Heart right ventricle (tissue), 16 donors: ENCODE data around the gene EIF3J. TPM values are rescaled to one million over a fixed set of nuclear protein-coding genes. Genes with fewer than 3 reads are reported as not detected.
"Not testable (repeated sequence)": the region's sequence is repeated elsewhere in the genome, so short reads cannot be mapped to it uniquely, and the experiment has no call there.

Experiments used
- ATAC-seq, 8 donors: fragments of 200-7000 bp; cut with Tn5 transposase; one replicate each; pipeline ENCODE4 v1.9.1; 2020; ENCODE audit warnings: mild to moderate bottlenecking in 8 of 8, moderate library complexity in 8 of 8, moderate number of reproducible peaks in 1 of 8
- DNase-seq, 2 donors: peaks; one replicate each; pipeline ENCODE4 v3.0.0-alpha.2; 2020
- H3K27ac ChIP-seq, 10 donors: fragments of 200-600 bp; sonication (generic) in 2 of 10; one replicate each; pipeline versions ENCODE4 v1.5.0 to v1.8.0; 2020 to 2022; ENCODE audit warnings: mild to moderate bottlenecking in 3 of 10
- H3K27me3 ChIP-seq, 7 donors: fragments of 200-600 bp; one replicate each; pipeline ENCODE4 v1.8.0; 2021 to 2022; ENCODE audit warnings: mild to moderate bottlenecking in 2 of 7
- H3K36me3 ChIP-seq, 9 donors: fragments of 200-600 bp; sonication (generic) in 1 of 9; one replicate each; pipeline versions ENCODE4 v1.5.0 to v1.8.0; 2020 to 2022; ENCODE audit warnings: mild to moderate bottlenecking in 2 of 9
- H3K4me1 ChIP-seq, 9 donors: fragments of 200-600 bp; sonication (generic) in 1 of 9; one replicate each; pipeline versions ENCODE4 v1.5.0 to v1.8.0; 2020 to 2022; ENCODE audit warnings: mild to moderate bottlenecking in 4 of 9
- H3K4me3 ChIP-seq, 10 donors: fragments of 200-600 bp; sonication (generic) in 2 of 10; one replicate each; pipeline versions ENCODE4 v1.5.0 to v1.8.0; 2020 to 2022; ENCODE audit warnings: mild to moderate bottlenecking in 7 of 10, moderate library complexity in 2 of 10
- H3K9me3 ChIP-seq, 11 donors: fragments of 200-600 bp in 10 of 11; sonication (generic) in 2 of 11; one replicate each; pipeline versions ENCODE4 v1.5.0 to v1.8.0; 2013 to 2022; ENCODE audit warnings: mild to moderate bottlenecking in 2 of 11, control low read depth in 1 of 11, moderate library complexity in 1 of 11
- WGBS, 2 donors: extraction: QIAGEN DNeasy Blood & Tissue Kit; methylation state at CpG; one replicate each; pipeline ENCODE4 v1.1.7; 2013; ENCODE audit warnings: inconsistent platforms in 1 of 2; 5-methylcytosine and 5-hydroxymethylcytosine counted together
- intact Hi-C, 10 donors: fragments of 100-400 bp; cut with DNase I; formaldehyde crosslinking; loops; one replicate each; pipeline versions ENCODE4 v1.11.1 to v1.14.2; 2022
- polyA plus RNA-seq, 2 donors: library from polyadenylated mRNA; stranded (reverse); fragments of 200-250 nt; gene quantifications; one replicate each; pipeline ENCODE4 v1.2.3, GENCODE V29; 2013
- total RNA-seq, 10 donors: library from RNA; stranded (reverse); fragmentation: NEBNext Ultra II Directional in 3 of 10; extraction: Animal tissue kit (Norgen Biotek cat#: 25700) in 3 of 10; gene quantifications; one replicate each; pipeline versions ENCODE4 v1.2.1 to v1.2.4, GENCODE V29; 2021 to 2023
- TF ChIP-seq, protein P1 (sequence below), 9 donors: fragments of 200-600 bp; sonication (generic) in 2 of 9; IDR thresholded peaks; one replicate each; pipeline versions ENCODE4 v1.5.0 to v1.8.0; 2021 to 2022; ENCODE audit warnings: antibody characterized with exemption in 9 of 9, mild to moderate bottlenecking in 5 of 9, moderate library complexity in 1 of 9
- donor health status: Arrhythmogenic right ventricular cardiomyopathy.
- donor health status: ischemic (EF 13 %, LVEDD 7.1; RV severe dilation, severe dysfunction).
- donor health status: healthy with polysubstance abuse.
- donor health status: DM: no; HTN: yes; CAD: no.
- donor health status: DM: no; HTN: no; CAD: no.
- donor health status: ischemic (EF 25% LVEDD 6.9; RV normal size, moderate dysfunction).
- donor health status: ischemic (EF 25% LVEDD 5.7; RV mildly dilated, moderate dysfunction).
- donor health status: healthy.
- donor health status: DM: yes; HTN: yes; CAD: no.
- donor health status: Ischemic cardiomyopathy.
- donor health status: ischemic (EF 35%, LVEDD 5.7; RV mildly dilated, moderate dysfunction).
- donor health status: nonischemic (EF 11% LVEDD 7.7; RV severe dilation, severe dysfunction).
- donor health status: DM: yes; HTN: yes; CAD: no.
- donor health status: PGD.
- donor health status: ischemic (EF 29% LVEDD 5.4; RV normal size, mild dysfunction).
- donor health status: nonischemic (EF 23%, LVEDD 6.1; RV moderate dilation, normal function).

The EIF3J gene
- total and polyA plus RNA-seq, 12 donors, result 30.4 to 105 (median 81.4) TPM

DNA sequence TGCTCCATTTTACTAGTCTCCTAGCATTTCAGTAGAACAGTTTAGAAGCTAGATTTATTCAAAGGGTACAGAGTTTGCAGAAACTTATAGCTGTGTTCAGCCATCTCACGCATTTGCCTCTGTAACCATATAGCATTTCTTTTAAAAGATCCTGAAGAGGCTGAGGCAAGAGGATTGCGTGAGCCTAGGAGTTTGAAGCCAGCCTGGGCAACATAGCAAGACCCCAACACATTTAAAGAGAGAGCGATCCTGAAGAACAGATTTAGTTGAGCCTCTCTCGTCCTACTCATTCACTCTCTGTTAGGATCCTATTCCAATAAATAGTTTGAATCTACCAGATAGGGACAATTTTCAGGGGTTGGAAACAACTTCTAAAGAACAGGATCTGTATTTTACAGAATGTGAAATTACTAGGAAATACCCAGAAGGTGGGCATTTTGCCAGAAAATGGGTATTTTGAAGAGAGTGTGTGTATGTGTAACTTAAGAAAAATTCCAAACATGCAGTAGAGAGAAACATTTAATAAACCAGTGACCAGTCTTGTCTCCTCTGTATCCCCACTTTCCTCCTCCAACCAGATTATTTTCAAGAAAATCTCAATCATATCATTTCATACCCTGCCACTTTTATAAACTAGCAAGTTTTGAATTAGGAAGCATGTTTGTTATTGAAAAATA lies 4.5 kb downstream of the EIF3J start:
- Histone ChIP-seq H3K36me3 (peaks cover 0 to 37% (median 0%) of the 10 kb centered on the region in 9 donors), H3K27ac (peak overlapping the region in 3 of 10 donors; percentile 16 to 50 (median 44)), H3K9me3 (no peaks in the 10 kb centered on the region), H3K4me3 (no peak overlapping the region), H3K27me3 (no peaks in the 10 kb centered on the region), H3K4me1 (peaks cover 4 to 77% (median 64%) of the 10 kb centered on the region in 9 donors)
- WGBS, 2 donors, result 97 to 98% methylated on average over 4 of the region's 4 CpGs
- ATAC-seq (no peak), DNase-seq (no peak)
- intact Hi-C loops, result no loop called here
- TF ChIP-seq, protein P1, sequence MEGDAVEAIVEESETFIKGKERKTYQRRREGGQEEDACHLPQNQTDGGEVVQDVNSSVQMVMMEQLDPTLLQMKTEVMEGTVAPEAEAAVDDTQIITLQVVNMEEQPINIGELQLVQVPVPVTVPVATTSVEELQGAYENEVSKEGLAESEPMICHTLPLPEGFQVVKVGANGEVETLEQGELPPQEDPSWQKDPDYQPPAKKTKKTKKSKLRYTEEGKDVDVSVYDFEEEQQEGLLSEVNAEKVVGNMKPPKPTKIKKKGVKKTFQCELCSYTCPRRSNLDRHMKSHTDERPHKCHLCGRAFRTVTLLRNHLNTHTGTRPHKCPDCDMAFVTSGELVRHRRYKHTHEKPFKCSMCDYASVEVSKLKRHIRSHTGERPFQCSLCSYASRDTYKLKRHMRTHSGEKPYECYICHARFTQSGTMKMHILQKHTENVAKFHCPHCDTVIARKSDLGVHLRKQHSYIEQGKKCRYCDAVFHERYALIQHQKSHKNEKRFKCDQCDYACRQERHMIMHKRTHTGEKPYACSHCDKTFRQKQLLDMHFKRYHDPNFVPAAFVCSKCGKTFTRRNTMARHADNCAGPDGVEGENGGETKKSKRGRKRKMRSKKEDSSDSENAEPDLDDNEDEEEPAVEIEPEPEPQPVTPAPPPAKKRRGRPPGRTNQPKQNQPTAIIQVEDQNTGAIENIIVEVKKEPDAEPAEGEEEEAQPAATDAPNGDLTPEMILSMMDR (IDR thresholded peaks at IDR 0.05), result no peak

DNA sequence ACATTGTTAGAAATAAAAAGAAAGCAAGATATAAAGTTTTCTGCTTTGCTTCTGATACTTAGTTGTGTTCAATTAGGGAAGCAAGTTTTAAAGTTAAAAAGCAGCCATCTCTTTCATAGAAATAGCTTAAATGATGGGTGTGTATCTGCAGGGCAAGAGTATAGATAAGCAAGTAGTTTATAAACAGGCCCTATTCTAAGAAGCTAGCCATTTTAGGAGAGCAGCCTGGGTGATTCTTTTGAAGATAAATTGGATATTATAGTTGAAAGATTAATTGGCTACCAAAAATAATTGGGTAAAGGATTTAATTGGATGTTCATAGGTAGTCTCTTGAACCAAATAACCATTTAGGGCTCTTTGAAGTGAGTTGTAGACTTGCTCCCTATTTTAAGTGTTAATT lies 5.6 kb downstream of the EIF3J start:
- Histone ChIP-seq H3K9me3 (no peaks in the 10 kb centered on the region), H3K27me3 (no peaks in the 10 kb centered on the region), H3K4me1 (peaks cover 4 to 88% (median 70%) of the 10 kb centered on the region in 9 donors), H3K4me3 (no peak overlapping the region), H3K27ac (peak overlapping the region in 4 of 10 donors; percentile 5 to 50 (median 46)), H3K36me3 (peaks cover 0 to 37% (median 0%) of the 10 kb centered on the region in 9 donors)
- intact Hi-C loops, result no loop called here
- TF ChIP-seq, protein P1 (IDR thresholded peaks at IDR 0.05), result no peak
- ATAC-seq (no peak), DNase-seq (no peak)

DNA sequence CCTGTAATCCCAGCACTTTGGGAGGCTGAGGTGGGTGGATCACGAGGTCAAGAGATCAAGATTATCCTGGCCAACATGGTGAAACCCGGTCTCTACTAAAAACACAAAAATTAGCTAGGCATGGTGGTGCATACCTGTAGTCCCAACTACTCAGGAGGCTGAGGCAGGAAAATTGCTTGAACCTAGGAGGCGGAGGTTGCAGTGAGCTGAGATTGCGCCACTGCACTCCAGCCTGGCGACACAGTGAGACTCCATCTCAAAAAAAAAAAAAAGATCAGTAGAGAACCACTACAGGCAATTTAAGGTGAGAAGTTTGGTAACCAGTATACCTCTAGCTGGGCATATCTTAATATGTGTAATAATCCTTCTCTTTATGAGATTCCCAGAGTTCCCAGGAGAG lies 7.8 kb downstream of the EIF3J start:
- H3K4me3 ChIP-seq, intact Hi-C loops, ATAC-seq, H3K27ac ChIP-seq, H3K27me3 ChIP-seq, DNase-seq, H3K9me3 ChIP-seq: not testable (repeated sequence)
- peaks cover 0 to 39% (median 0%) of the 10 kb centered on the region in 9 donors for H3K36me3 ChIP-seq
- peaks cover 4 to 77% (median 54%) of the 10 kb centered on the region in 9 donors for H3K4me1 ChIP-seq
- WGBS, 2 donors, result 95% methylated on average over 5 of the region's 5 CpGs

DNA sequence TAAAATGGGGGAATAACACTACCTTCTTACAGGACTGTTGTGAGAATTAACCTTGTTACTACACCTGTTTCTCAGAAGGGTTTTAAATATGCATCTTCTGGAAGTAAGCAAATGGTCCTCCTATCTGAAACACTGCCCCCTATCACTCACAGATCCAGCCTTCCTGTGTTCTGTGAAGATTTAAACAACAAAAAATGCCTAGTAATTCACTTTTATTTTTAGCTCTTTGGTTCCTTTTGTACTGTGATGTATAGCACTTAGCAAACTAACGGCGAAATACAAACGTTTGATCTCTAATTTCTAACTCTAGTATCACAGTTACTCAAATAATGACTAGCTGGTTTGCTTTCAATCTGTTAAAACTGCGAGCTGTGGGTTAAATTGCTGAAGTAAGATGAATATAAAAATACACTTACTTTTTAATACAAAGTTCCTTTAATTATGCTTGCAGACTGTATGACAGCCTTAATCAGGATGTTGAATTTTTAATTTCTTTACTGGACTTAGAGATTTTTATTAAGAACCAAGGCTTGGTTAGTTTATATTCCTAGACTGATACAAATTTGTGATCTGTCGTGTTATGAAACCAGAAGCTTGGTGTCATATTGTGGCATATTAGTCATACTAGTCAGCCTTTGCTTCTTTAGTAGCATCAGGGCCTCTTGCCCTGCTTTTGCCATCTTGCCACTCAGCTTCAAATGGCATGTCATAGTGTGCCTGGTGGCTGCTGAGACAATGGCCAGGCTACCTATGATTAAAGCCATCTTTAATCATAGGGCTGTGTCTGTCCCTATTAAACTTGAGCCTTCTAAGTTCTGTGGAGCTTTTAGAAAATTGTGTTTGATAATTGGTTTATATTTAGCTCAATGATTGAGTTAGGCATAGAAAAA lies 9.2 kb downstream of the EIF3J start:
- Histone ChIP-seq H3K4me1 (peaks cover 4 to 75% (median 45%) of the 10 kb centered on the region in 9 donors), H3K36me3 (peaks cover 0 to 34% (median 0%) of the 10 kb centered on the region in 9 donors), H3K4me3 (no peak overlapping the region), H3K27ac (peak overlapping the region in 3 of 10 donors; percentile 27 to 45 (median 32)), H3K9me3 (no peaks in the 10 kb centered on the region), H3K27me3 (no peaks in the 10 kb centered on the region)
- TF ChIP-seq, protein P1 (IDR thresholded peaks at IDR 0.05), result peak in 4 of 9 donors; percentile 27 to 38 (median 33)
- intact Hi-C loops, result no loop called here
- peak in 7 of 8 donors; percentile 40 to 86 (median 76) for ATAC-seq
- WGBS, 2 donors, result 55 to 66% methylated on average over 5 of the region's 5 CpGs
- DNase-seq, result peak in 1 of 2 donors; percentile 18

DNA sequence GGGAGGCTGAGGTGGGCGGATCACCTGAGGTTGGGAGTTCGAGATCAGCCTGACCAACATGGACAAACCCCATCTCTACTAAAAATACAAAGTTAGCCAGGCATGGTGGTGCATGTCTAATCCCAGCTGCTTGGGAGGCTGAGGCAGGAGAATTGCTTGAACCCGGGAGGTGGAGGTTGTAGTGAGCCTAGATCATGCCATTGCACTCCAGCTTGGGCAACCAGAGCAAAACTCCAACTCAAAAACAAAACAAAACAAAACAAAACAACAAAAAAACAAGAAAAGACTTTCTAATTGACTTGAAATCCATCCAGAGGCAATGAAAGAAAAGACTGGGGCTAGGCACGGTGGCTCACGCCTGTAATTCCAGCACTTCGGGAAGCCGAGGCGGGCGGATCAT lies 12.2 kb downstream of the EIF3J start:
- H3K27ac ChIP-seq, H3K9me3 ChIP-seq, H3K4me3 ChIP-seq, ATAC-seq, intact Hi-C loops, H3K27me3 ChIP-seq, DNase-seq: not testable (repeated sequence)
- H3K36me3 ChIP-seq, result peaks cover 0 to 50% (median 17%) of the 10 kb centered on the region in 9 donors
- peaks cover 0 to 46% (median 20%) of the 10 kb centered on the region in 9 donors for H3K4me1 ChIP-seq
- WGBS, 2 donors, result 97 to 98% methylated on average over 9 of the region's 9 CpGs
